HG03565 (cell line): ENCODE data around the gene CASP2.

Experiments used
- ATAC-seq: cut with Tn5 transposase; IDR thresholded peaks from one replicate; pipeline ENCODE4 v1.9.1; 2021; ENCODE audit warnings: mild to moderate bottlenecking, moderate library complexity; ENCODE audit not compliant: unreplicated experiment

The CASP2 gene

GRCh38 chr7:143287935-143288826 is at the start of gene CASP2:
Gene CASP2 (plus strand): TSS chr7:143288351. CDS start chr7:143288456, 105 bp downstream.
- peak; percentile 81 for ATAC-seq

- ATAC-seq = no peak
Observed at GRCh38 chr7:143239813-143240212, 48.3 kb upstream of the CASP2 start.

GRCh38 chr7:143240291-143241168 is 47.6 kb upstream of the CASP2 start:
- ATAC-seq = peak; percentile 89

DNA sequence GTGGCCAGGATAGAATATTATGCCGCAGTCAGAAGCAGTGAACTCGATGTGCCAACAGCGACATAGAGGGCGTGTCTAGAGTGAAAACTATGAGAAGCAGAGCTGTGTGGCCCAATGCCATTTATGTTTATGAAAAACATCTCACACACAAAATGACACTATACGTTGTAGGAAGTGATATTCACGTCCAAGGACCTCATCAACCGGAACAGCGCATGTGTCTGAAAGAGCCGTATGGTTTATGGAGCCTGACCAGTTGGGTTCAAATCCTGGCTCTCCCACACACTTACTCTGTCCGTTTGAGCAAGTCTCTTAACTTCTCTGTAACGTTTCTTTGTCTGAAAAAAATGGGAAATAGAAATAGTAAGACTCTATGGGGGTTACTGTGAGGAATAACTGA is 45.8 kb upstream of the CASP2 start:
- no peak for ATAC-seq

DNA sequence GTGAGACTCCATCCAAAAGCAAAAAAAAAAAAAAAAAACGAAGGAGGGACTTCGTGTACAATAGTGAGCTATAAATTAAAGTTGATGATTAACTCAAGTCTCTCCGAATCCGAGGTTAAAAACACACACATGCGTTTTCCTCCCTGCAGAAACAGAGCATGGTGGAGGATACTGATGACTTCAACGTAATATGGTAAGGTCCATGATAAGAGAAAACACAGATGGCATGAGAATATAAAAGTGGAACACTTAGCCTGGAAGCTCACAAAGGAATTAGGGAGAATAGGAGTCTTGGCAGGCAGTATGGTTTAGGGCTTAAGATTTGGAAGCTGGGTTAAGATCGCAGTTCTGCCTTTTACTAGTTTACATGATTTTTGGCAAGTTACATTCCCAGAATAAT is 45.0 kb upstream of the CASP2 start:
- no peak for ATAC-seq

DNA sequence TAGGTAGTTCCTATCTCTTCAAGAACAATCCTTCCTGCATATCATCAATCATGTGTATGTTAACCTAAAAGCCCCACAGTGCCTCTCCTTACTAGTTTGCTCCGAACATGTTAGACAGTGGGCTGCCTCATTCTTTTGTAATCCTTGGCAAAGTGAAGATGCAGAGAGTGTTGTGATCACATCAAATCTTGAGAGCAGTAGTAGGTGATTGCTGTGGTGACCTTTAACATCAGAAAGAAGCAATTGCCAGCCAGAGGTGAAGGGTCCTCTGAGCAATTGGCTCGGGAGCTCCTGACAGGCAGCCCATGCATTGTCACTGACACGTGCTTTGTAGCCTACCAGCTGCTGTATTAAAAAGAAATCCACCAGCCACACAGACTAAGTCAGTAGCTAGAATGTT is 44.5 kb upstream of the CASP2 start:
- no peak for ATAC-seq

DNA sequence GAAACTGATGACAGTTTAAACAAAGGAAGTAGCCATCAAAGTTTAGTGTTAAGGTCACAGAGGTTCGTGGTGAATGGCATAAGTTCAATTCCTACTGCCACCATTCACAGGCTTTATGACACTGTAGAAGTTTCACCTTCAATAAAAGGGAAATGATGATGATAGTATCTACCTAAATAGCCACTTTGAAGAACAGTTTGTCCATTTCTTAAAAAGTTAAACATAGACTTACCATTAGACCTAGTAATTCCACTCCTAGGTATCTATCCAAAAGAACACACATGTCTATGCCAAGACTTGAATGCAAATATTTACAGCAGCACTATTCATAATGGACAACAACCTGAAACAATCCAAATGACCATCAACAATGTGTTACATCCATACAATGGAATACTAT is 43.8 kb upstream of the CASP2 start:
- no peak for ATAC-seq

DNA sequence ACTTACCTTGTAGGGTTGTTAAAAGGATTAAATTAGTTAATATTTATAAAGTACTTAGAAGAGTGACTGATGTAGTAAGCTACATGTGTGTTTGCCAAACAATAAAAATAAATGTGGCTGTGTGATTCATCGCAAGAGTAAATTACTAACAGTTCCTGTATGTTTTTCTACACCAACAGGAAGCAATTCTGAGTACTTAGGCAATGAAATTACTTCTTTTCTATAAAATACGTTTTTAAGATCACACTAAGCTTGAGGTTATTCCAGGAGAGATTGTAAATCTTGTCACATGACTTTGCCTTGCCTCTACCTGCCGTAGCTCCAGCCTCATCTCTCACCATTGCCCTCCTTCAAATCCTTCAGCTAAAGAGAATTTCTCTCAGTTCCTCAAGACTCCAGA is 43.0 kb upstream of the CASP2 start:
- ATAC-seq = no peak

GRCh38 chr7:143247372-143247771 is 40.8 kb upstream of the CASP2 start:
- no peak for ATAC-seq

DNA sequence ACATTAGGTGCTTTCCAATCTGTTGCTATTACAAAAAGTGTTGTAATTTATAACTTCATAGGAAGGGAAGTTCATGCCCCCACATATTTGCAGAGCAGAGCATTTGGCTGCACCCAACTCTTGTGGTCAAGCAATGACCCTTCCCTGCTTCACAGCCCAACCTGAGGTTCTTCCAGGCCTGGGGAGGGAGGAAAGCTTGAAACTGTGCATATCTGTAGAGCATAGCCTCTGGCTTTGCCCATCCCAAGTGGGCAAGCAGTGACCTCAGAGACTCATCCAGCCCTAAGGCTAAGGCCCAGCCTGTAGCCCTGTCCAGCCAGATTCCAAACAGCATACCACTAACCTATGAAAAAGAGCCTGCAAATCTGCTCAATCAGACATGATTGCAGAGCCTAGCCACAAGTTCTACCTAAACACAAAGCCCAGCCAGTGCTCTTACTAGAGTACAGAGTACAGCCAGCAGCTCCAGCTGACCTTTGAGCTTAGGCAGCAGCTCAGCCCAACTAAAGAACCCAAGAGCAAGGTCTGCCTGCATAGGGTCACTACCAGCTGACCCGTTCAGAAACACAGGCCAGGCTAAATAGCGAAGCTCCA is 39.3 kb upstream of the CASP2 start:
- ATAC-seq = no peak

DNA sequence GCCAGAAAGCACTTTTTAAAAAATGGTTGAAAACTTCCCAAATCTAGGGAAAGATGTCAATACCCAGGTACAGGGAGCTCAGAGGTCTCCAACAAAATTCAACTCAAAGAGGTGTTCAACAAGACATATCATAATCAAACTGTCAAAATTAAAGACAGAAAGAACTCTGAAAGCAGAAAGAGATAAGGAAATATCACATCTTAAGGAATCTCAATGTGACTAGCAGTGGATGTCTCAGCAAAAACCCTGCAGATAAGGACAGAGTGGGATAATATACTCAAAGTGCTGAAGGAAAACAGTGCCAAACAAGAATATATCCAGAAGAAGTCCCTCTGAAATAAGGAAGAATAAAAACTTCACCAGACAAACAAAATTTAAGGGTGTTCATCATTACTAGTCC is 38.0 kb upstream of the CASP2 start:
- ATAC-seq = no peak

- no peak for ATAC-seq
Observed at GRCh38 chr7:143250822-143251221, 37.3 kb upstream of the CASP2 start.

DNA sequence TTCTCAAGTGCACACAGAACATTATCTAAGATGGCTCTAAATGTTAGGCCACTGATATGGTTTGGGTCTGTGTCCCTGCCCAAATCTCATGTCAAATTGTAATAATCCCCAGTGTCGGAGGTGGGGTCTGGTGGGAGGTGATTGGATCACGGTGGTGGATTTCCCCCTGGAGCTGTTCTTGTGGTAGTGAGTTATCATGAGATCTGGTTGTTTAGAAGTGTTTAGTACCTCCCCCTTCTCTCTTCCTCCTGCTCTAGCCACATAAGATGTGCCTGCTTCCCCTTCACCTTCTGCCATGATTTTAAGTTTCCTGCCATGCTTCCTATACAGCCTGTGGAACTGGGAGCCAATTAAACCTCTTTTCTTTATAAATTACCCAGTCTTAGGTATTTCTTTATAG is 36.1 kb upstream of the CASP2 start:
- no peak for ATAC-seq

DNA sequence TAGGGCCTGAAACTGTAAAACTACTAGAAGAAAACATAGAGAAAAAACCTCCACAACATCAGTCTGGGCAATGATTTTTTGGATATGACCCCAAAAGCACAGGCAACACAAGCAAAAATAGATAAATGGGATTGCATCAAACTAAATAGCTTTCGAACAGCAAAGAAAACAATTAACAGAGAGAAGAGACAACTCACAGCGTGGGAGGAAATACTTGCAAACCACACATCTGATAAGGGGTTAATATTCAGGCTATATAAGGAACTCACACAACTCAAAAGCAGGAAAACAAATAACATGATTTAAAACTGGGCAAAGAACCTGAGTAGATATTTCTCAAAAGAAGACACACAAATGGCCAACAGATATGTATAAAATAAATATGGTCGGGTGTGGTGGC is 32.6 kb upstream of the CASP2 start:
- no peak for ATAC-seq

- ATAC-seq = no peak
Observed at GRCh38 chr7:143256325-143256724, 31.8 kb upstream of the CASP2 start.

- peak; percentile 83 for ATAC-seq
Observed at GRCh38 chr7:143256932-143257331, 31.2 kb upstream of the CASP2 start.

DNA sequence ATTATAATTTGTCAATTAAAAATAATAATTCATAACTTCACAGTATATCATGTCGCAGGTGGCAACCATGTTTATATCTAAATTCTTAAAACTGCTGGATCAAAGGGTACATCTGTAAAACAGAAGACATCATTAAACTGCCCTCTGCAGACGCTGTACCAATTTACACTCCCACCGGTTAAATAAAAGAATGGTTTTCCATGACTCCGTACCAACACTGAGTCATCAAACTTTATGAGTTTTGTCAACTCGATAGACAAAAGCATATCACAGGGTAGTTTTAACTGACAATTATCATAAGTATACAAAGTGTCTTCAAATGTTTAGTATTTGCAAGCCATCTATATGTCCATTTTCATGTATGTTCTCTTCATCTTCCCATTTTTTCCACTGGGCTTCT is 30.6 kb upstream of the CASP2 start:
- no peak for ATAC-seq

- peak; percentile 37 for ATAC-seq
Observed at GRCh38 chr7:143258831-143259230, 29.3 kb upstream of the CASP2 start.

GRCh38 chr7:143259765-143260164 is 28.4 kb upstream of the CASP2 start:
- no peak for ATAC-seq

DNA sequence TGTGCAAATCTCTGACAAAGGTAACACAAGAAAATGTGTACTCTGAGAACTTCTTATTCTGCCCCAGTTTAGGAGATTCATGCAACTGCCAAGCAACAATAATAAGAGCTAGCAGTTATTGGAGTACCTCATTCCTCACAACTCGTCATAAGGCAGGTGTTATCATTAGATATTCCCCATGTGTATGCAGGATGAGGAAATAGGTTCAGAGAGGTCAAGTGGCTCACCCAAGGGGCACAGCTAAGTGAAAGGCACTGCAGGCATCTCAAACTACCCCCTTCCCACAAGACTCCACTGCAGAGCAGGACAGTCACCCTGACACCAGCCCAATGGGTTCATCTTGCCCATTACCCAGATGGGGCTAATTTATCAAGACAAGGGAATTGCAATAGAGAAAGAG is 26.2 kb upstream of the CASP2 start:
- no peak for ATAC-seq
